ENCODE results near the gene YEATS4. TPM values are rescaled to one million over a fixed set of nuclear protein-coding genes. Genes with fewer than 3 reads are reported as not detected.

Gene YEATS4
- total and polyA plus RNA-seq, 4 donors = 12.0 to 15.0 (median 14.1) TPM

DNA sequence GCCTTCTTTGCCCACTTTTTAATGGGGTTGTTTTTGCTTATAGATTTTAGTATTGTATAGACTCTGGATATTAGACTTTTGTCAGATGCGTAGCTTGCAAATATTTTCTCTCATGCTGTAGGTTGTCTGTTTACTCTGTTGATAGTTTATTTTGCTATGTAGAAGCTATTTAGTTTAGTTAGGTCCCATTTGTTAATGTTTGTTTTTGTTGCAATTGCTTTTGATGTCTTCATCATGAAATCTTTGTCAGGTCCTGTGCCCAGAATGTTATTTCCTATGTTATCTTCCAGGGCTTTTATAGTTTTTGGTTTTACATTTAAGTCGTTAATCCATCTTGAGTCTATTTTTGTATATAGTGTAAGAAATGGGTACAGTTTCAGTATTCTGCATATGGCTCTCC lies 41.3 kb upstream of the YEATS4 start:
- Histone ChIP-seq H3K9me3 (ENCODE audit: control insufficient read depth in 4 of 4, insufficient read depth in 3 of 4, low read length in 3 of 4) (peaks cover 0 to 8% (median 0%) of the 10 kb centered on the region in 4 donors), H3K4me3 (no peak overlapping the region), H3K27ac (ENCODE audit: low read depth in 1 of 2, low read length in 1 of 2) (no peak overlapping the region), H3K9ac (ENCODE audit: insufficient read depth in 1 of 2, low read length in 2 of 2) (no peak overlapping the region), H3K4me1 (ENCODE audit: control insufficient read depth in 5 of 5, insufficient read depth in 5 of 5, low read length in 5 of 5) (no peaks in the 10 kb centered on the region), H3K36me3 (ENCODE audit: control insufficient read depth in 4 of 4, insufficient read depth in 4 of 4, low read length in 4 of 4) (no peaks in the 10 kb centered on the region), H3K27me3 (ENCODE audit: control insufficient read depth in 3 of 3, insufficient read depth in 3 of 3, low read length in 2 of 3) (no peaks in the 10 kb centered on the region)
- 91 to 100% methylated on average over 2 of the region's 2 CpGs for WGBS, 2 donors
- TF ChIP-seq, protein P1, sequence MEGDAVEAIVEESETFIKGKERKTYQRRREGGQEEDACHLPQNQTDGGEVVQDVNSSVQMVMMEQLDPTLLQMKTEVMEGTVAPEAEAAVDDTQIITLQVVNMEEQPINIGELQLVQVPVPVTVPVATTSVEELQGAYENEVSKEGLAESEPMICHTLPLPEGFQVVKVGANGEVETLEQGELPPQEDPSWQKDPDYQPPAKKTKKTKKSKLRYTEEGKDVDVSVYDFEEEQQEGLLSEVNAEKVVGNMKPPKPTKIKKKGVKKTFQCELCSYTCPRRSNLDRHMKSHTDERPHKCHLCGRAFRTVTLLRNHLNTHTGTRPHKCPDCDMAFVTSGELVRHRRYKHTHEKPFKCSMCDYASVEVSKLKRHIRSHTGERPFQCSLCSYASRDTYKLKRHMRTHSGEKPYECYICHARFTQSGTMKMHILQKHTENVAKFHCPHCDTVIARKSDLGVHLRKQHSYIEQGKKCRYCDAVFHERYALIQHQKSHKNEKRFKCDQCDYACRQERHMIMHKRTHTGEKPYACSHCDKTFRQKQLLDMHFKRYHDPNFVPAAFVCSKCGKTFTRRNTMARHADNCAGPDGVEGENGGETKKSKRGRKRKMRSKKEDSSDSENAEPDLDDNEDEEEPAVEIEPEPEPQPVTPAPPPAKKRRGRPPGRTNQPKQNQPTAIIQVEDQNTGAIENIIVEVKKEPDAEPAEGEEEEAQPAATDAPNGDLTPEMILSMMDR (IDR thresholded peaks at IDR 0.05; ENCODE audit: control extremely low read depth, extremely low read depth) = no peak
- no peak for ATAC-seq (ENCODE audit: insufficient read depth, low FRiP score)
- DNase-seq = no peak

DNA sequence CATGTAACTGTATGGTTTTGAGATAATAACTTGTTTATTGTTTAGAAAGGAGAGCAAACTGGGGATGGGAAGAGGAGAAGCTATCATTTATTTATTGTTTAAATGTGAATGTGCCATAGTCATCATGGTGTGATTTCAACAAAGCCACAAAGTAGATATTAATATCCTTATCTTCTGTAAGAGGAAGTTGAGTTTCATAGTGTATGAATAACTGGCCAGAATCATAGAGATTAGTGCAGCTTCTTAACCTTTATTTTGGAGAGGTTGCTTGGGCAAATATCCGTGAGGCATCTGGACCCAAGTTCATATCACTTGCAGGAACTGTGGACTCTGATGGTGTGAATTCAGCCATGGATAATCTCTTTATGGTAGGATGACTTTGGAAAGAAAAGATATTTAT lies 38.2 kb upstream of the YEATS4 start:
- Histone ChIP-seq H3K9me3 (ENCODE audit: control insufficient read depth in 4 of 4, insufficient read depth in 3 of 4, low read length in 3 of 4) (peaks cover 0 to 8% (median 0%) of the 10 kb centered on the region in 4 donors), H3K27ac (ENCODE audit: low read depth in 1 of 2, low read length in 1 of 2) (no peak overlapping the region), H3K4me3 (no peak overlapping the region), H3K27me3 (ENCODE audit: control insufficient read depth in 3 of 3, insufficient read depth in 3 of 3, low read length in 2 of 3) (no peaks in the 10 kb centered on the region), H3K4me1 (ENCODE audit: control insufficient read depth in 5 of 5, insufficient read depth in 5 of 5, low read length in 5 of 5) (no peaks in the 10 kb centered on the region), H3K9ac (ENCODE audit: insufficient read depth in 1 of 2, low read length in 2 of 2) (no peak overlapping the region), H3K36me3 (ENCODE audit: control insufficient read depth in 4 of 4, insufficient read depth in 4 of 4, low read length in 4 of 4) (no peaks in the 10 kb centered on the region)
- TF ChIP-seq, protein P1 (IDR thresholded peaks at IDR 0.05; ENCODE audit: control extremely low read depth, extremely low read depth) = no peak
- DNase-seq (no peak), ATAC-seq (ENCODE audit: insufficient read depth, low FRiP score) (no peak)
- WGBS, 2 donors = 66 to 84% methylated on average over 1 of the region's 1 CpG

DNA sequence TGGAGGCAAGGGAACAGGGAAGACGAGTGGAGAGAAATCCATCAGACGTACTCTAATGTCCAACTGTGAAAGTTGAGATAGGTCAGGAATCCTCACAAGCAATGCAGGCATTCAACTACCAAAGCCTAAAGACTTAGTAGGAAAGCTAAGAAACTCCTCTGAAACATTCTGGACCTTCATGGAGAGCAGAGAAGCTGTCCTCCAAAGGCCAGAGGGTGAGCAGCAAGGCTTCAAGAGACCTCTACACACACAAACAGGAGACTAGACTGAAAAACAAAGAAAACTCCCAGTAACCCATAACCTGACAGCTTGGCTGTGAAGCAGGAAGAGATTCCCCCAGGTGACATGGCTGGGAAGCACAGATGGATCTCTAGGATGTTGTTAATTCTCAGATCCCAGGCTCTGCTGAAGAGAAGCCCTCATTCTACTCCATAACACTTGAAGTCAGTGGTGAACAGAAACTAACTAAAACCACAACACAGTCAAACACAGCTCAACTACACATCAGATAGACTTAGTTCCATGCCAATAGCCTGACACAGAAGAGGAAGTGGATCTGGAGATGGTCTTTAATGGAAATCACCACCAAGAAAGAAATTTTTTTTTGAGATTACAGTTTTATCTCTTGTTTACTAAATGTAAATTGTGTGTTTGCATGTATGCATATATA lies 34.6 kb upstream of the YEATS4 start:
- TF ChIP-seq, protein P1 (IDR thresholded peaks at IDR 0.05; ENCODE audit: control extremely low read depth, extremely low read depth) = no peak
- ATAC-seq (ENCODE audit: insufficient read depth, low FRiP score) (no peak), DNase-seq (no peak)
- no peaks in the 10 kb centered on the region for H3K9me3 ChIP-seq (ENCODE audit: control insufficient read depth in 4 of 4, insufficient read depth in 3 of 4, low read length in 3 of 4)
- no peak overlapping the region for H3K4me3 ChIP-seq
- no peak overlapping the region for H3K9ac ChIP-seq (ENCODE audit: insufficient read depth in 1 of 2, low read length in 2 of 2)
- no peaks in the 10 kb centered on the region for H3K4me1 ChIP-seq (ENCODE audit: control insufficient read depth in 5 of 5, insufficient read depth in 5 of 5, low read length in 5 of 5)
- 87 to 92% methylated on average over 2 of the region's 2 CpGs for WGBS, 2 donors
- H3K27ac ChIP-seq (ENCODE audit: low read depth in 1 of 2, low read length in 1 of 2) = no peak overlapping the region
- no peaks in the 10 kb centered on the region for H3K36me3 ChIP-seq (ENCODE audit: control insufficient read depth in 4 of 4, insufficient read depth in 4 of 4, low read length in 4 of 4)
- peaks cover 0 to 13% (median 3%) of the 10 kb centered on the region in 3 donors for H3K27me3 ChIP-seq (ENCODE audit: control insufficient read depth in 3 of 3, insufficient read depth in 3 of 3, low read length in 2 of 3)

DNA sequence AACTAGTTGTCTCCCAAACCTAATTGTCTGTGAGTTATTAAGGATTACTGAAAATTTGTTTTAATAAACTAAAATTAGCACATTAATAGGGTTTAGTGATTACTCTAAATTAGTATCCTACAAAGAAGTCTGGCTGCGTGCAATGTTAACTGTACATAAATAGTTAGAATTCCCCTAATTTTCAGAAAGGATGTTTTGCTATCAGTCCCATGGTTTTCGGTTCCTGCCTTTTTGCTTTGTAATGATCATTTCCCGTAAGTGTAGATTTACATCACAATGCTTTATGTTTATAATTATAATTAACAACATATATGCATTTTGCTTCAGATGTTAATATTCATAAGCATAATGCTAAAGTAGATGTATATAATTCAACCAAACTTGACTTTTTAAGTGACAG lies 31.1 kb upstream of the YEATS4 start:
- ATAC-seq (ENCODE audit: insufficient read depth, low FRiP score) (no peak), DNase-seq (no peak)
- 30 to 51% methylated on average over 3 of the region's 3 CpGs for WGBS, 2 donors
- no peak overlapping the region for H3K9ac ChIP-seq (ENCODE audit: insufficient read depth in 1 of 2, low read length in 2 of 2)
- H3K27me3 ChIP-seq (ENCODE audit: control insufficient read depth in 3 of 3, insufficient read depth in 3 of 3, low read length in 2 of 3) = peaks cover 0 to 21% (median 6%) of the 10 kb centered on the region in 3 donors
- no peaks in the 10 kb centered on the region for H3K36me3 ChIP-seq (ENCODE audit: control insufficient read depth in 4 of 4, insufficient read depth in 4 of 4, low read length in 4 of 4)
- H3K9me3 ChIP-seq (ENCODE audit: control insufficient read depth in 4 of 4, insufficient read depth in 3 of 4, low read length in 3 of 4) = no peaks in the 10 kb centered on the region
- TF ChIP-seq, protein P1 (IDR thresholded peaks at IDR 0.05; ENCODE audit: control extremely low read depth, extremely low read depth) = no peak
- no peak overlapping the region for H3K27ac ChIP-seq (ENCODE audit: low read depth in 1 of 2, low read length in 1 of 2)
- no peak overlapping the region for H3K4me3 ChIP-seq
- H3K4me1 ChIP-seq (ENCODE audit: control insufficient read depth in 5 of 5, insufficient read depth in 5 of 5, low read length in 5 of 5) = peaks cover 0 to 10% (median 0%) of the 10 kb centered on the region in 5 donors

Measured in lung (tissue), 12 donors.